Measurements from ENCODE around the gene MCTP1. TPM values are rescaled to one million over a fixed set of nuclear protein-coding genes. Genes with fewer than 3 reads are reported as not detected.

MCTP1 gene
- total RNA-seq, 3 donors from 2014 or later = 22.8 to 57.8 (median 24.3) TPM

DNA sequence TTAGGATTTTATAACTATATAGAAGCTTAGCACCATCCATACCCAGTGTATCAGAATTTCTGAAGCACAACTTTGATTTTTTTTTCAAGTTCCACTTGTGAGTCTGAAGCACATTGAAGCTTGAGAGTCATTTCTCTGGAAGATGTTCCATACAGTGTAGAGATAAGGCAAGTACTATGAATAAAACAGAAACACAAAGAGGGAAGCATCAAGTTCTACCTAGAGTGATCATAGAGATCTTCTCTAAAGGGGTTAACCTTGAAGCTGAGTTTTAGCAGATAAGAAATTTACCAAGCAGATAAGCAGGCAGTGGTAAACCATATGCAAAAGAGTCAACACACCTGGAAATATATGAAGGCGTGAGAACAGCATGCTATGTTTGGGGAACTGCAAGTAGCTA is 125.3 kb downstream of the MCTP1 start:
- intact Hi-C loops (cut with DNase I; ENCODE audit: low total_unique reads) = no loop called here
- no peak for DNase-seq (ENCODE audit: low spot score in 2 of 2)
- Histone ChIP-seq H3K27ac (no peak overlapping the region), H3K9me3 (no peaks in the 10 kb centered on the region), H3K4me3 (no peak overlapping the region), H3K36me3 (no peaks in the 10 kb centered on the region), H3K27me3 (no peaks in the 10 kb centered on the region), H3K4me1 (no peaks in the 10 kb centered on the region)
- no peak for TF ChIP-seq POLR2A (IDR thresholded peaks at IDR 0.05)
- no peak for TF ChIP-seq POLR2AphosphoS5 (IDR thresholded peaks at IDR 0.05)
- TF ChIP-seq, protein P1, sequence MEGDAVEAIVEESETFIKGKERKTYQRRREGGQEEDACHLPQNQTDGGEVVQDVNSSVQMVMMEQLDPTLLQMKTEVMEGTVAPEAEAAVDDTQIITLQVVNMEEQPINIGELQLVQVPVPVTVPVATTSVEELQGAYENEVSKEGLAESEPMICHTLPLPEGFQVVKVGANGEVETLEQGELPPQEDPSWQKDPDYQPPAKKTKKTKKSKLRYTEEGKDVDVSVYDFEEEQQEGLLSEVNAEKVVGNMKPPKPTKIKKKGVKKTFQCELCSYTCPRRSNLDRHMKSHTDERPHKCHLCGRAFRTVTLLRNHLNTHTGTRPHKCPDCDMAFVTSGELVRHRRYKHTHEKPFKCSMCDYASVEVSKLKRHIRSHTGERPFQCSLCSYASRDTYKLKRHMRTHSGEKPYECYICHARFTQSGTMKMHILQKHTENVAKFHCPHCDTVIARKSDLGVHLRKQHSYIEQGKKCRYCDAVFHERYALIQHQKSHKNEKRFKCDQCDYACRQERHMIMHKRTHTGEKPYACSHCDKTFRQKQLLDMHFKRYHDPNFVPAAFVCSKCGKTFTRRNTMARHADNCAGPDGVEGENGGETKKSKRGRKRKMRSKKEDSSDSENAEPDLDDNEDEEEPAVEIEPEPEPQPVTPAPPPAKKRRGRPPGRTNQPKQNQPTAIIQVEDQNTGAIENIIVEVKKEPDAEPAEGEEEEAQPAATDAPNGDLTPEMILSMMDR (IDR thresholded peaks at IDR 0.05) = no peak

DNA sequence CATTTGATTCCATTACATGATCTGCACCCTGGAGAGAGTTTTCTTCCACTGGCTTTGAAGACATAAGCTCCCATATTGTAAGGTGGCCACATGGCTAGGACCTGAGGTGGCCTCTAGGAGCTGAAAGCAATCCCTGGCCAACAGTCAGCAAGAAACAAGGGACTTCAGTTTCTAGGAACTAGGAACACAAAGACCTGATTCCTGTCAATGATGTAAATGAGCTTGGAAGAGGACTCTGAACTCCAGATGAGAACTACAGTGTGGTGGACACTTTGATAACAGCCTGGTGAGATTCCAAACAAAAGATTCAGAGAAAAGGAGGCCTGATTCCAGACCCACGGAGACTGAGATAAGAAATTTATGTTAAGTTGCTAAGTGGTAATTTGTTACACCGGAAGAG is 129.0 kb downstream of the MCTP1 start:
- Histone ChIP-seq H3K27me3 (no peaks in the 10 kb centered on the region), H3K27ac (no peak overlapping the region), H3K36me3 (no peaks in the 10 kb centered on the region), H3K4me1 (no peaks in the 10 kb centered on the region), H3K9me3 (no peaks in the 10 kb centered on the region), H3K4me3 (no peak overlapping the region)
- TF ChIP-seq POLR2A (IDR thresholded peaks at IDR 0.05) (no peak), POLR2AphosphoS5 (IDR thresholded peaks at IDR 0.05) (no peak)
- TF ChIP-seq, protein P1 (IDR thresholded peaks at IDR 0.05) = no peak
- intact Hi-C loops (cut with DNase I; ENCODE audit: low total_unique reads) = no loop called here
- DNase-seq (ENCODE audit: low spot score in 2 of 2) = no peak

DNA sequence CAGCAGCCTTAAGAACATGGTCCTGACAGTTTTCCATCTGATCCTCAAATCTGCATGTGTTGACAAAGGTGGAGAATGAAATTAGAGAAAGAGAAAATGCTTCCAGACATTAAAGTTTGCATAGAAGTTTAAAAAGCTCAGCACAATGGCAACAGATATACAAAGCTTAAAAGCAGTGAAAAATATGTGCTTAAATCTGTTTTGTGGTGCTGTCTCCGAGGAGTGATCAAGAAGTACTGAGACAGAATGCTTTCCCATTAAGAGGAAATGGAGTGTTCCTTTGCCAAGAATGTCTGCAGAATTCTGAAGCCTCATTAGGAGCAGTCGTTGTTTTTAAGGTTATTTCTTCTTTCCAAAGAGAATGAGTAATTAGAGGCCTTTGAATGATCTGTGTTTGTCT is 131.4 kb downstream of the MCTP1 start:
- TF ChIP-seq, protein P1 (IDR thresholded peaks at IDR 0.05) = no peak
- no peak for TF ChIP-seq POLR2A (IDR thresholded peaks at IDR 0.05)
- no peak for TF ChIP-seq POLR2AphosphoS5 (IDR thresholded peaks at IDR 0.05)
- Histone ChIP-seq H3K4me1 (no peaks in the 10 kb centered on the region), H3K9me3 (peaks cover 0 to 6% of the 10 kb centered on the region in 2 donors), H3K27me3 (no peaks in the 10 kb centered on the region), H3K27ac (no peak overlapping the region), H3K36me3 (no peaks in the 10 kb centered on the region), H3K4me3 (no peak overlapping the region)
- intact Hi-C loops (cut with DNase I; ENCODE audit: low total_unique reads) = no loop called here
- DNase-seq (ENCODE audit: low spot score in 2 of 2) = no peak

DNA sequence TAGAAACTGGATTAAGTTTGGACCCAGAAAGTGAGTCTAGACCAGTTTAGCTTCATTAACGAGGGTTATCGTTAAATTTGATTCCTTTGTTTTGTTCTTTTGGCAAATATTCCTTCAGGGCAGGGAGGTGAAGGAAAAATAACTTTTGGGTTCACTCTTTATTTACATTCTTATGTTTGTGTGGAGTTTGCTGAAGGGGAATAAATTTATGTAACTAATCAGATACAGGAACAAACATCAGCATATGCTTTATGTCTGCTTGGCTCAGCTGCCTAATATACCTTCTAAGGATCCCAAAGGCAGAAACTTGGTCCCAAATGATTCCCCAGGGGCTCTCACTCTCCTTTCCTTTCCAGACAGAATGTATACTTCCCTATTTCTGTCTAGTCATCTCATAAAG is 132.4 kb downstream of the MCTP1 start:
- no peak overlapping the region for H3K4me3 ChIP-seq
- TF ChIP-seq, protein P1 (IDR thresholded peaks at IDR 0.05) = no peak
- no peak for TF ChIP-seq POLR2AphosphoS5 (IDR thresholded peaks at IDR 0.05)
- no peak for TF ChIP-seq POLR2A (IDR thresholded peaks at IDR 0.05)
- peaks cover 5 to 13% of the 10 kb centered on the region in 2 donors for H3K9me3 ChIP-seq
- intact Hi-C loops (cut with DNase I; ENCODE audit: low total_unique reads) = no loop called here
- H3K27ac ChIP-seq = no peak overlapping the region
- no peak for DNase-seq (ENCODE audit: low spot score in 2 of 2)
- no peaks in the 10 kb centered on the region for H3K36me3 ChIP-seq
- H3K27me3 ChIP-seq = no peaks in the 10 kb centered on the region
- H3K4me1 ChIP-seq = no peaks in the 10 kb centered on the region

DNA sequence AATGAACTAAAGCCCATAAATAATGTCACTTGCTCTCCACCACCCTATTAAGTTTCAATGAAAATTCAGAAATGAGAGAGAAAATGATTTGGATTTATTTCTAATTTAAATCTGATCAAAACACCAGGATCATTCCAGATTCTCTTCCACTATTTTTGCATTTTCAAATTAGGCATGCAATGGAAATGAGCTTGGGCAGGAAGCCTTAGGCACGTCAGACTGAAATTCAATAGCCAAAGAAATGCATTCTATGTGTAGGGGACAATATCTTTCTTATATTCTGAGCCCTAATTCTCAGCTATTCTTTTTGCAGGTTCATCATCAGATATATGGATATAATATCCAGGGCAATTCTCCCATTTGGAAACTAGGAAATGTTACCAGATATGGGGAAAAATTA is 132.8 kb downstream of the MCTP1 start:
- H3K9me3 ChIP-seq = peaks cover 6 to 16% of the 10 kb centered on the region in 2 donors
- no peaks in the 10 kb centered on the region for H3K36me3 ChIP-seq
- no peaks in the 10 kb centered on the region for H3K4me1 ChIP-seq
- TF ChIP-seq, protein P1 (IDR thresholded peaks at IDR 0.05) = no peak
- TF ChIP-seq POLR2AphosphoS5 (IDR thresholded peaks at IDR 0.05) = no peak
- TF ChIP-seq POLR2A (IDR thresholded peaks at IDR 0.05) = no peak
- no peak for DNase-seq (ENCODE audit: low spot score in 2 of 2)
- no peak overlapping the region for H3K27ac ChIP-seq
- intact Hi-C loops (cut with DNase I; ENCODE audit: low total_unique reads) = no loop called here
- H3K27me3 ChIP-seq = no peaks in the 10 kb centered on the region
- H3K4me3 ChIP-seq = no peak overlapping the region

Measured in breast epithelium (tissue), 4 donors.